ENCODE measurements around the gene KIF26B.
"Not testable (repeated sequence)": the region's sequence is repeated elsewhere in the genome, so short reads cannot be mapped to it uniquely, and the experiment has no call there.

Gene KIF26B

GRCh38 chr1:245690946-245691541 is 536.3 kb downstream of the KIF26B start:
- Histone ChIP-seq H3K4me1 (ENCODE audit: control insufficient read depth in 5 of 5, insufficient read depth in 5 of 5, low read length in 5 of 5) (no peaks in the 10 kb centered on the region), H3K27ac (ENCODE audit: low read depth, low read length) (no peak overlapping the region), H3K9ac (ENCODE audit: low read length in 5 of 5) (no peak overlapping the region), H3K4me3 (ENCODE audit: low read depth in 1 of 5, low read length in 5 of 5) (no peak overlapping the region), H3K36me3 (ENCODE audit: control insufficient read depth in 5 of 5, insufficient read depth in 5 of 5, low read length in 5 of 5) (no peaks in the 10 kb centered on the region), H3K9me3 (ENCODE audit: control insufficient read depth in 5 of 5, low read length in 5 of 5) (peaks cover 0 to 3% (median 0%) of the 10 kb centered on the region in 5 donors), H3K27me3 (ENCODE audit: control insufficient read depth in 5 of 5, insufficient read depth in 4 of 5, low read length in 5 of 5) (peaks cover 0 to 14% (median 0%) of the 10 kb centered on the region in 5 donors)

- no peaks in the 10 kb centered on the region for H3K36me3 ChIP-seq (ENCODE audit: control insufficient read depth in 5 of 5, insufficient read depth in 5 of 5, low read length in 5 of 5)
- H3K27ac ChIP-seq (ENCODE audit: low read depth, low read length) = no peak overlapping the region
- H3K9ac ChIP-seq (ENCODE audit: low read length in 5 of 5) = no peak overlapping the region
- no peak overlapping the region for H3K4me3 ChIP-seq (ENCODE audit: low read depth in 1 of 5, low read length in 5 of 5)
- H3K4me1 ChIP-seq (ENCODE audit: control insufficient read depth in 5 of 5, insufficient read depth in 5 of 5, low read length in 5 of 5) = no peaks in the 10 kb centered on the region
- peaks cover 0 to 14% (median 0%) of the 10 kb centered on the region in 5 donors for H3K27me3 ChIP-seq (ENCODE audit: control insufficient read depth in 5 of 5, insufficient read depth in 4 of 5, low read length in 5 of 5)
- peaks cover 0 to 6% (median 0%) of the 10 kb centered on the region in 5 donors for H3K9me3 ChIP-seq (ENCODE audit: control insufficient read depth in 5 of 5, low read length in 5 of 5)
Measured at GRCh38 chr1:245691897-245692296, 537.1 kb downstream of the KIF26B start.

GRCh38 chr1:245692318-245692717 is 537.5 kb downstream of the KIF26B start:
- Histone ChIP-seq H3K4me3 (ENCODE audit: low read depth in 1 of 5, low read length in 5 of 5) (no peak overlapping the region), H3K4me1 (ENCODE audit: control insufficient read depth in 5 of 5, insufficient read depth in 5 of 5, low read length in 5 of 5) (no peaks in the 10 kb centered on the region), H3K9me3 (ENCODE audit: control insufficient read depth in 5 of 5, low read length in 5 of 5) (peaks cover 0 to 6% (median 0%) of the 10 kb centered on the region in 5 donors), H3K9ac (ENCODE audit: low read length in 5 of 5) (no peak overlapping the region), H3K27ac (ENCODE audit: low read depth, low read length) (no peak overlapping the region), H3K36me3 (ENCODE audit: control insufficient read depth in 5 of 5, insufficient read depth in 5 of 5, low read length in 5 of 5) (no peaks in the 10 kb centered on the region), H3K27me3 (ENCODE audit: control insufficient read depth in 5 of 5, insufficient read depth in 4 of 5, low read length in 5 of 5) (peaks cover 0 to 11% (median 0%) of the 10 kb centered on the region in 5 donors)

- H3K27me3 ChIP-seq (ENCODE audit: control insufficient read depth in 5 of 5, insufficient read depth in 4 of 5, low read length in 5 of 5) = peaks cover 0 to 4% (median 0%) of the 10 kb centered on the region in 5 donors
- no peak overlapping the region for H3K9ac ChIP-seq (ENCODE audit: low read length in 5 of 5)
- H3K4me3 ChIP-seq (ENCODE audit: low read depth in 1 of 5, low read length in 5 of 5) = no peak overlapping the region
- H3K4me1 ChIP-seq (ENCODE audit: control insufficient read depth in 5 of 5, insufficient read depth in 5 of 5, low read length in 5 of 5) = no peaks in the 10 kb centered on the region
- no peak overlapping the region for H3K27ac ChIP-seq (ENCODE audit: low read depth, low read length)
- peaks cover 0 to 6% (median 0%) of the 10 kb centered on the region in 5 donors for H3K9me3 ChIP-seq (ENCODE audit: control insufficient read depth in 5 of 5, low read length in 5 of 5)
- H3K36me3 ChIP-seq (ENCODE audit: control insufficient read depth in 5 of 5, insufficient read depth in 5 of 5, low read length in 5 of 5) = no peaks in the 10 kb centered on the region
Measured at GRCh38 chr1:245693116-245693793, 538.5 kb downstream of the KIF26B start.

- no peaks in the 10 kb centered on the region for H3K36me3 ChIP-seq (ENCODE audit: control insufficient read depth in 5 of 5, insufficient read depth in 5 of 5, low read length in 5 of 5)
- no peaks in the 10 kb centered on the region for H3K4me1 ChIP-seq (ENCODE audit: control insufficient read depth in 5 of 5, insufficient read depth in 5 of 5, low read length in 5 of 5)
- H3K4me3 ChIP-seq (ENCODE audit: low read depth in 1 of 5, low read length in 5 of 5) = no peak overlapping the region
- H3K27me3 ChIP-seq (ENCODE audit: control insufficient read depth in 5 of 5, insufficient read depth in 4 of 5, low read length in 5 of 5) = peaks cover 0 to 3% (median 0%) of the 10 kb centered on the region in 5 donors
- H3K9ac ChIP-seq (ENCODE audit: low read length in 5 of 5) = no peak overlapping the region
- peaks cover 0 to 6% (median 0%) of the 10 kb centered on the region in 5 donors for H3K9me3 ChIP-seq (ENCODE audit: control insufficient read depth in 5 of 5, low read length in 5 of 5)
- no peak overlapping the region for H3K27ac ChIP-seq (ENCODE audit: low read depth, low read length)
Measured at GRCh38 chr1:245693941-245694752, 539.4 kb downstream of the KIF26B start.

GRCh38 chr1:245694753-245695195 is 540.0 kb downstream of the KIF26B start:
- no peaks in the 10 kb centered on the region for H3K4me1 ChIP-seq (ENCODE audit: control insufficient read depth in 5 of 5, insufficient read depth in 5 of 5, low read length in 5 of 5)
- H3K9ac ChIP-seq (ENCODE audit: low read length in 5 of 5) = no peak overlapping the region
- H3K4me3 ChIP-seq (ENCODE audit: low read depth in 1 of 5, low read length in 5 of 5) = no peak overlapping the region
- no peaks in the 10 kb centered on the region for H3K27me3 ChIP-seq (ENCODE audit: control insufficient read depth in 5 of 5, insufficient read depth in 4 of 5, low read length in 5 of 5)
- H3K36me3 ChIP-seq (ENCODE audit: control insufficient read depth in 5 of 5, insufficient read depth in 5 of 5, low read length in 5 of 5) = no peaks in the 10 kb centered on the region
- no peak overlapping the region for H3K27ac ChIP-seq (ENCODE audit: low read depth, low read length)
- peaks cover 0 to 6% (median 0%) of the 10 kb centered on the region in 5 donors for H3K9me3 ChIP-seq (ENCODE audit: control insufficient read depth in 5 of 5, low read length in 5 of 5)

GRCh38 chr1:245695211-245695610 is 540.4 kb downstream of the KIF26B start:
- H3K9me3 ChIP-seq (ENCODE audit: control insufficient read depth in 5 of 5, low read length in 5 of 5) = peaks cover 0 to 6% (median 0%) of the 10 kb centered on the region in 5 donors
- no peaks in the 10 kb centered on the region for H3K4me1 ChIP-seq (ENCODE audit: control insufficient read depth in 5 of 5, insufficient read depth in 5 of 5, low read length in 5 of 5)
- H3K9ac ChIP-seq (ENCODE audit: low read length in 5 of 5) = no peak overlapping the region
- H3K27me3 ChIP-seq (ENCODE audit: control insufficient read depth in 5 of 5, insufficient read depth in 4 of 5, low read length in 5 of 5) = no peaks in the 10 kb centered on the region
- H3K36me3 ChIP-seq (ENCODE audit: control insufficient read depth in 5 of 5, insufficient read depth in 5 of 5, low read length in 5 of 5) = no peaks in the 10 kb centered on the region
- H3K27ac ChIP-seq (ENCODE audit: low read depth, low read length) = no peak overlapping the region
- H3K4me3 ChIP-seq (ENCODE audit: low read depth in 1 of 5, low read length in 5 of 5) = no peak overlapping the region

- not testable (repeated sequence) for H3K4me1 ChIP-seq (ENCODE audit: control insufficient read depth in 5 of 5, insufficient read depth in 5 of 5, low read length in 5 of 5)
Measured at GRCh38 chr1:245695701-245696100, 540.9 kb downstream of the KIF26B start.

GRCh38 chr1:245698116-245698515 is 543.3 kb downstream of the KIF26B start:
- Histone ChIP-seq H3K9me3 (ENCODE audit: control insufficient read depth in 5 of 5, low read length in 5 of 5) (peaks cover 0 to 6% (median 0%) of the 10 kb centered on the region in 5 donors), H3K9ac (ENCODE audit: low read length in 5 of 5) (no peak overlapping the region), H3K4me3 (ENCODE audit: low read depth in 1 of 5, low read length in 5 of 5) (no peak overlapping the region), H3K27ac (ENCODE audit: low read depth, low read length) (no peak overlapping the region), H3K36me3 (ENCODE audit: control insufficient read depth in 5 of 5, insufficient read depth in 5 of 5, low read length in 5 of 5) (no peaks in the 10 kb centered on the region), H3K27me3 (ENCODE audit: control insufficient read depth in 5 of 5, insufficient read depth in 4 of 5, low read length in 5 of 5) (no peaks in the 10 kb centered on the region), H3K4me1 (ENCODE audit: control insufficient read depth in 5 of 5, insufficient read depth in 5 of 5, low read length in 5 of 5) (no peaks in the 10 kb centered on the region)

More at GRCh38 chr1:245695701-245696100, 540.9 kb downstream of the KIF26B start:
- not testable (repeated sequence) for H3K27ac ChIP-seq (ENCODE audit: low read depth, low read length); H3K9ac ChIP-seq (ENCODE audit: low read length in 5 of 5); H3K27me3 ChIP-seq (ENCODE audit: control insufficient read depth in 5 of 5, insufficient read depth in 4 of 5, low read length in 5 of 5); H3K9me3 ChIP-seq (ENCODE audit: control insufficient read depth in 5 of 5, low read length in 5 of 5); H3K36me3 ChIP-seq (ENCODE audit: control insufficient read depth in 5 of 5, insufficient read depth in 5 of 5, low read length in 5 of 5); H3K4me3 ChIP-seq (ENCODE audit: low read depth in 1 of 5, low read length in 5 of 5)

GRCh38 chr1:245698860-245699259 is 544.1 kb downstream of the KIF26B start:
- H3K4me3 ChIP-seq (ENCODE audit: low read depth in 1 of 5, low read length in 5 of 5) = no peak overlapping the region
- peaks cover 0 to 6% (median 0%) of the 10 kb centered on the region in 5 donors for H3K9me3 ChIP-seq (ENCODE audit: control insufficient read depth in 5 of 5, low read length in 5 of 5)
- no peaks in the 10 kb centered on the region for H3K4me1 ChIP-seq (ENCODE audit: control insufficient read depth in 5 of 5, insufficient read depth in 5 of 5, low read length in 5 of 5)
- H3K9ac ChIP-seq (ENCODE audit: low read length in 5 of 5) = no peak overlapping the region
- no peaks in the 10 kb centered on the region for H3K27me3 ChIP-seq (ENCODE audit: control insufficient read depth in 5 of 5, insufficient read depth in 4 of 5, low read length in 5 of 5)
- no peaks in the 10 kb centered on the region for H3K36me3 ChIP-seq (ENCODE audit: control insufficient read depth in 5 of 5, insufficient read depth in 5 of 5, low read length in 5 of 5)
- H3K27ac ChIP-seq (ENCODE audit: low read depth, low read length) = no peak overlapping the region
